KMS-11 (cell line): Measurements from ENCODE around the gene PRSS56.

Experiments
- H2AFZ ChIP-seq: fragments of 200-600 bp; sonication (generic); 2 replicates; pipeline ENCODE4 v1.6.1; 2016; ENCODE audit warnings: antibody characterized with exemption, mixed run types, low read depth
- H3K27ac ChIP-seq: fragments of 200-600 bp; sonication (generic); 2 replicates; pipeline ENCODE4 v1.6.1; 2016; ENCODE audit warnings: mild to moderate bottlenecking, mixed run types
- H3K27me3 ChIP-seq: fragments of 200-600 bp; sonication (generic); 2 replicates; pipeline ENCODE4 v1.6.1; 2017; ENCODE audit warnings: mild to moderate bottlenecking, low read depth, mixed run types, moderate library complexity; ENCODE audit not compliant: insufficient read depth
- H3K36me3 ChIP-seq: fragments of 200-600 bp; sonication (generic); 2 replicates; pipeline ENCODE4 v1.6.1; 2017; ENCODE audit warnings: mild to moderate bottlenecking, mixed run types; ENCODE audit not compliant: insufficient read depth
- H3K4me1 ChIP-seq: fragments of 200-600 bp; sonication (generic); 2 replicates; pipeline ENCODE4 v1.6.1; 2016; ENCODE audit warnings: mild to moderate bottlenecking, low read depth, mixed run types; ENCODE audit not compliant: poor library complexity, severe bottlenecking
- H3K4me2 ChIP-seq: fragments of 200-600 bp; sonication (generic); 2 replicates; pipeline ENCODE4 v1.7.0; 2016; ENCODE audit warnings: mild to moderate bottlenecking, mixed run types
- H3K4me3 ChIP-seq: fragments of 200-600 bp; sonication (generic); IDR thresholded peaks from 2 replicates; pipeline ENCODE4 v1.6.1; 2017; ENCODE audit warnings: low read depth, low read length, mixed read lengths; ENCODE audit not compliant: insufficient read depth
- H3K79me2 ChIP-seq: fragments of 200-600 bp; sonication (generic); 2 replicates; pipeline ENCODE4 v1.6.1; 2016; ENCODE audit warnings: low read depth, mixed run types; ENCODE audit not compliant: insufficient read depth
- H3K9ac ChIP-seq: fragments of 200-600 bp; sonication (generic); 2 replicates; pipeline ENCODE4 v1.6.1; 2016; ENCODE audit warnings: mild to moderate bottlenecking, mixed run types
- H4K20me1 ChIP-seq: fragments of 200-600 bp; sonication (generic); 2 replicates; pipeline ENCODE4 v1.6.1; 2016; ENCODE audit warnings: mild to moderate bottlenecking, mixed run types; ENCODE audit not compliant: insufficient read depth
- CTCF ChIP-seq: fragments of 200-600 bp; sonication (generic); conservative IDR thresholded peaks from 2 replicates; pipeline ENCODE4 v1.6.1; 2017; ENCODE audit warnings: low read depth, mild to moderate bottlenecking, antibody characterized with exemption, low read length, moderate library complexity, mixed read lengths

PRSS56 gene

GRCh38 chr2:232501331-232501771 lies 18.8 kb upstream of the PRSS56 start:
- no peak overlapping the region for H3K4me2 ChIP-seq
- H3K36me3 ChIP-seq = no peaks in the 10 kb centered on the region
- peaks cover 24% of the 10 kb centered on the region for H3K27me3 ChIP-seq
- no peak overlapping the region for H2AFZ ChIP-seq
- no peaks in the 10 kb centered on the region for H3K4me1 ChIP-seq
- H3K9ac ChIP-seq = no peak overlapping the region
- TF ChIP-seq CTCF = no peak
- H3K79me2 ChIP-seq = no peaks in the 10 kb centered on the region
- H3K27ac ChIP-seq = no peak overlapping the region
- H3K4me3 ChIP-seq = no peak overlapping the region
- no peaks in the 10 kb centered on the region for H4K20me1 ChIP-seq

GRCh38 chr2:232501794-232502390 lies 18.3 kb upstream of the PRSS56 start:
- no peaks in the 10 kb centered on the region for H3K79me2 ChIP-seq
- no peaks in the 10 kb centered on the region for H3K4me1 ChIP-seq
- no peak for TF ChIP-seq CTCF
- no peak overlapping the region for H3K9ac ChIP-seq
- H4K20me1 ChIP-seq = no peaks in the 10 kb centered on the region
- H3K4me3 ChIP-seq = no peak overlapping the region
- no peak overlapping the region for H3K27ac ChIP-seq
- H3K36me3 ChIP-seq = no peaks in the 10 kb centered on the region
- H3K4me2 ChIP-seq = no peak overlapping the region
- peaks cover 28% of the 10 kb centered on the region for H3K27me3 ChIP-seq
- H2AFZ ChIP-seq = no peak overlapping the region

GRCh38 chr2:232502511-232502910 lies 17.7 kb upstream of the PRSS56 start:
- Histone ChIP-seq H4K20me1 (no peaks in the 10 kb centered on the region), H3K79me2 (no peaks in the 10 kb centered on the region), H3K36me3 (no peaks in the 10 kb centered on the region), H2AFZ (no peak overlapping the region), H3K4me2 (no peak overlapping the region), H3K27ac (no peak overlapping the region), H3K4me3 (no peak overlapping the region), H3K4me1 (no peaks in the 10 kb centered on the region), H3K27me3 (peaks cover 31% of the 10 kb centered on the region), H3K9ac (no peak overlapping the region)
- TF ChIP-seq CTCF = no peak

GRCh38 chr2:232502911-232503808 lies 17.0 kb upstream of the PRSS56 start:
- Histone ChIP-seq H4K20me1 (no peaks in the 10 kb centered on the region), H3K36me3 (no peaks in the 10 kb centered on the region), H3K79me2 (no peaks in the 10 kb centered on the region), H2AFZ (no peak overlapping the region), H3K9ac (no peak overlapping the region), H3K4me3 (no peak overlapping the region), H3K4me2 (no peak overlapping the region), H3K4me1 (no peaks in the 10 kb centered on the region), H3K27ac (no peak overlapping the region), H3K27me3 (peaks cover 31% of the 10 kb centered on the region)
- TF ChIP-seq CTCF = no peak
